Measurements from ENCODE around the gene UGT1A10.

UGT1A10 gene

DNA sequence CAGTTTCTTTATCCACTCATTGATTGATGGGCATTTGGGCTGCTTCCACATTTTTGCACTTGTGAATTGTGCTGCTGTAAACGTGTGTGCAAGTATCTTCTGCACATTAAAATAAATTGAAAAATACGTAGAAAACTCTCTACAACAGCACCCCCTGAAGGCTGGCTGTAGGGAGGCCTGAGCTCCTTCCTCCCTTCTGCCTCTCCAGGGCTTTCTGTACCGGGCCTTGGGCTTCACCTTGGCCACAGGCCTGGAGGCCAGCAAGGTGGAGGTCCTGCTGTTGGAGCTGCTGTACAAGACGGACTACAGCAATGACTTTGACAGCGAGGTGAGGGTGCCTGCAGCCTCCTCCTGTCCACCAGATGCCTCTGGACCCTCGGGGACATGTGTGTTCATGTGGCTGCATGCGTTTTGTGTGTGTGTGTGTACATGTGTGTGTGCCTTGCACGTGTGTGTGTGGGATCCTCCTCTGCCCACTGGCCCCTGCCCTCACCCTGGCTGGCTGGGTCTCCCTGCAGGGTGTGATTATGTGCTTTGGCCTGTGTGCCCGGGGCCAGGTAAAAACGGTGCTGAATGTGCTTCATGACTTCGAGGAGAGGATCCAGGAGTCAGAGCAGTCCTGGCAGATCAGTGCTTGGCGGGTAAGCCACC is 171.1 kb downstream of the UGT1A10 start:
- no peak overlapping the region for H3K27ac ChIP-seq (ENCODE audit: low read depth, low read length, severe bottlenecking)
- WGBS, 2 experiments (ENCODE audit: insufficient coverage in 2 of 2), result 83 to 89% methylated on average over 9 to 10 of the region's 12 CpGs
- H3K36me3 ChIP-seq (ENCODE audit: control insufficient read depth, insufficient read depth, low read length), result no peaks in the 10 kb centered on the region
- no peak overlapping the region for H3K4me3 ChIP-seq (ENCODE audit: extremely low read depth, insufficient read depth, low read length, poor library complexity, severe bottlenecking)
- H3K9me3 ChIP-seq (ENCODE audit: control insufficient read depth, low read length), result no peaks in the 10 kb centered on the region
- H3K4me1 ChIP-seq (ENCODE audit: control insufficient read depth, insufficient read depth, low read length, poor library complexity, severe bottlenecking), result no peaks in the 10 kb centered on the region

DNA sequence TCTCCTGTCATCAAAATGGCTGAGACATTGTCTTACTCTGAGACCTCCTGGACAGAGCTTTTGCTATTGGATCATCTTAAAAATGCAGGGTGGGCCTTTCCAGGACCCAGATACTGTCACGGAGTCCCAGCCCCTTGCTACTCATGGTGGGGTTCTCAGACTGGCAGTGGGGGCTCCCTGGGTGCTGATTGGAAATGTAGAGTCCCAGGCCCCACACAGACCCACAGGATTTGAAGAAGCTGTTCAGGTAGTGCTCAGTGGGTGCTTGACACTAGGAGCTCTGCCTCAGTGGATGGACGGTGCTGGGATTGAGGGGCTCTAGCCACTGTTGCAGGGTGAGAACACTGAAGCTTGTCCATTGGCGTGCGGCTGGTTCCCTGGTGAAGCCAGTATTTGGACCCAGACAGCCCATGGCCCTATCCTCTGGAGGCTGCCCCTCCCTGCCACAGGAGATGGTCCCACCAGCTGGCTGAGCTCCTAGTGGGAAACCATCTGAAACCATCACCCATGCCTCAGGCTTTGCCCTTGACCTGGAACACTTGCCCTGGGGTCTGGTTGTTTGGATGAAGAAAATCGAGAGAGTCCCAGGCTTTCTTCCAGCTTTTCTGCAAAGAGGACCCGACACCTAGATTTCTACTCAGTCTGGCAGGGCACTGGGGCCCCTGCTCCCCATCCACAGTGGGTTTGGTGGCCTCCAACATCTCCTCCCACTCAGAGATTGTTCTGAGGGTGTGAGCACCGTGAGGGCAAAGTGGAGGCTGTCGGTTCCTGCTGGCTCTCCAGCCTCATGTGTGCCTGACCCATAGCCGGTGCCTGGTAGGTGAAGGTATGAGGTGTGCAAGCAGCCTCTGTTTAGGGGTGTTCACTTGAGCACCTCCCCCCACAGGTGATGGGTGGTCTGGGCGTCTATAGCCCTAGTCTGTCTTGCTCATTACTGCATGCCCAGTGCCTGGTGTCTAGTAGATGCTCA is 172.0 kb downstream of the UGT1A10 start:
- 80 to 91% methylated on average over 6 of the region's 10 CpGs for WGBS, 2 experiments (ENCODE audit: insufficient coverage in 2 of 2)
- Histone ChIP-seq H3K27ac (ENCODE audit: low read depth, low read length, severe bottlenecking) (no peak overlapping the region), H3K36me3 (ENCODE audit: control insufficient read depth, insufficient read depth, low read length) (no peaks in the 10 kb centered on the region), H3K4me3 (ENCODE audit: extremely low read depth, insufficient read depth, low read length, poor library complexity, severe bottlenecking) (no peak overlapping the region), H3K4me1 (ENCODE audit: control insufficient read depth, insufficient read depth, low read length, poor library complexity, severe bottlenecking) (no peaks in the 10 kb centered on the region), H3K9me3 (ENCODE audit: control insufficient read depth, low read length) (no peaks in the 10 kb centered on the region)

DNA sequence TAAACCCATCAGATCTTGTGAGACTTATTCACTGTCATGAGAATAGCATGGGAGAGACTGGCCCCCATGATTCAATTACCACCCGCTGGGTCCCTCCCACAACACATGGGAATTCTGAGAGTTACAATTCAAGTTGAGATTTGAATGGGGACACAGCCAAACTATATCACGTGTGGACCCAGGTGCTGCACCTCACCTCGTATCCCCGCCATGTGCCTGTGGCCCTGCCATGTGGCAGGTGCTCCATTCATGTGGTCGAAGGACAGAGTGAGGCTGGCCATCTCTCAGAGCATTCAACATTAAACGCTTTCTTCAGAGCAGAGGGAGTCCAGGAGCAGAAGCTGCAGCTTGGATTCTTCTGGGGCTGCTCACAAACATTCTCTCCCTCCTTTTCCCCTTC is 174.1 kb downstream of the UGT1A10 start:
- H3K4me3 ChIP-seq (ENCODE audit: extremely low read depth, insufficient read depth, low read length, poor library complexity, severe bottlenecking), result no peak overlapping the region
- no peaks in the 10 kb centered on the region for H3K4me1 ChIP-seq (ENCODE audit: control insufficient read depth, insufficient read depth, low read length, poor library complexity, severe bottlenecking)
- no peaks in the 10 kb centered on the region for H3K9me3 ChIP-seq (ENCODE audit: control insufficient read depth, low read length)
- H3K36me3 ChIP-seq (ENCODE audit: control insufficient read depth, insufficient read depth, low read length), result no peaks in the 10 kb centered on the region
- 80 to 83% methylated on average over 5 to 6 of the region's 6 CpGs for WGBS, 2 experiments (ENCODE audit: insufficient coverage in 2 of 2)
- no peak overlapping the region for H3K27ac ChIP-seq (ENCODE audit: low read depth, low read length, severe bottlenecking)

DNA sequence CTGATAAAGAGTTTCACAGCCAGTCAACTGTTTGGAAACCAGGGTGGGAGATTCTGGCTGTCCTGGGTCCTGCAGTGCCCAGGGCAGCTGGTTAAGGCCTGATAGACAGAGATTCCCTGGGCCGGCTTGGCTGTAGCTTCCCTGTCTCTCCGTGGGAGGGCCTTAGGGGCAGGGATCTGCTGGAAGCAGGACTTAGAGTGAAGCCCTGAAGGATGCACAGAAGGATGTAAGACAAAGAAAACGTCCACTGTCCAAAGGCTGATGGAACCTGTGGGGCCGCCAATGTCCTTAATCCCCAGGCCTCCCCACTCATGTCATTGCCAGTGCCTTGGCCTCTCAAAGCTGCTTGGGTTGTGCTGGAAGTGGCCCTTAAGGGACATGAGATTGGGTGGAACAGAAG is 174.8 kb downstream of the UGT1A10 start:
- Histone ChIP-seq H3K4me1 (ENCODE audit: control insufficient read depth, insufficient read depth, low read length, poor library complexity, severe bottlenecking) (no peaks in the 10 kb centered on the region), H3K9me3 (ENCODE audit: control insufficient read depth, low read length) (no peaks in the 10 kb centered on the region), H3K27ac (ENCODE audit: low read depth, low read length, severe bottlenecking) (no peak overlapping the region), H3K4me3 (ENCODE audit: extremely low read depth, insufficient read depth, low read length, poor library complexity, severe bottlenecking) (no peak overlapping the region), H3K36me3 (ENCODE audit: control insufficient read depth, insufficient read depth, low read length) (no peaks in the 10 kb centered on the region)
- 77 to 92% methylated on average over 2 of the region's 4 CpGs for WGBS, 2 experiments (ENCODE audit: insufficient coverage in 2 of 2)

DNA sequence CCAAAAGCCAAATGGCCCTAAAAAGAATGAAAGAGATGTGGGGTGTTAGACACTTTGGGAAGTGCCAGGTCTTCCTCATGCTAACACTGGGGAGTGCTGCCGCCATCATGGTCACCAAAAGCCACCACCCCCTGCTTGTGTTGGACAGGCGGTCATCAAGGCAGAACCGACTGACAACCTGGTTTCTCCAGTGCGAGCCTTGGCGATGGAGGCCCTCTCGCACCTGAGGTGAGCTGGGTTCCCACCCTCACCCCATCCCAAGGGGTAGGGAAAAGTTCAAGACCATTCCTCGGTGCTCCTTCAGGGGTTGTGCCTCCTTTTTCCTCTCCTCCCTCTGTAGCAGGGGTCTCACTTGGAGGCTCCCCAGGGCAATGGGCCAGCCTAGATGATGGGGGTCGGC is 175.5 kb downstream of the UGT1A10 start:
- 92 to 95% methylated on average over 2 to 4 of the region's 8 CpGs for WGBS, 2 experiments (ENCODE audit: insufficient coverage in 2 of 2)
- Histone ChIP-seq H3K36me3 (ENCODE audit: control insufficient read depth, insufficient read depth, low read length) (no peaks in the 10 kb centered on the region), H3K4me1 (ENCODE audit: control insufficient read depth, insufficient read depth, low read length, poor library complexity, severe bottlenecking) (no peaks in the 10 kb centered on the region), H3K9me3 (ENCODE audit: control insufficient read depth, low read length) (no peaks in the 10 kb centered on the region), H3K27ac (ENCODE audit: low read depth, low read length, severe bottlenecking) (no peak overlapping the region), H3K4me3 (ENCODE audit: extremely low read depth, insufficient read depth, low read length, poor library complexity, severe bottlenecking) (no peak overlapping the region)

DNA sequence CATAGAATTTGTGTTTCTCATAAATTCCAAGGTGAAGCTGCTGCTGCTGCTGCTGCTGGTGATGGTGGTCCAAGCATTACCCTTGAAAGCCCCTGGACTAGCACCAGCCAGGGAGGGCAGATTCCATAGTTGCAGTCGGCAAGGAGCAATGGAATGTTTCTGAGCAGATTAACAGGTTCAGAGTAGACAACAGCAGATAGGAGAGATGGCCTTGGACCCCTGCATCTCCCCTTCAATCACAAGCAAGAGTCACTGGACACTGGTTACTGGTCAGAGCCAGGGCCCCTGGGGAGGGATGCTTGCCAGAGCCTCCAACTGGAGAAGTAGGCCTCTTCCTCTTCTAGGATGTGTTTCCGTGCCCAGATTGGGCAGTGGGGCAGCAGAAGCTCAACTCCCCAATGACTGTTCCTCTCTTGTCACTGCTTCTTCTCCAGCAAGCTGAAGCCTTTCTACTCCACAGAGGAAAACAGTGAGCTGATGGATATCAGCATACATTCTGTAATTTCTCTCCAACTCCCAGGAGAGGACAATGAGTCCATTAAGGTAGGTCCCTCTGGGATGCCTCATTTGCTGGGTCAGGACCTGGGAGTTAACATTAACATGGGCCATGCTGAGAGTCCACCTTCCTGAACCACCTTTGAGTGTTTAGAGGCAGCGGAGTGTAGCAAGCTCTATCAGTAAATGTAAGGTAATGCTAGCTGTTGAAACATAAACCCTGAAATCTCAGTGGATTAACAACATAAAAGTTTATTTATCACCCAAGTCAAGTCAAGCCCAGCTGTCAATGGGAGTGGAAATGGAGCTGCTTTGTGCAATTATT is 177.2 kb downstream of the UGT1A10 start:
- Histone ChIP-seq H3K4me1 (ENCODE audit: control insufficient read depth, insufficient read depth, low read length, poor library complexity, severe bottlenecking) (no peaks in the 10 kb centered on the region), H3K4me3 (ENCODE audit: extremely low read depth, insufficient read depth, low read length, poor library complexity, severe bottlenecking) (no peak overlapping the region), H3K36me3 (ENCODE audit: control insufficient read depth, insufficient read depth, low read length) (no peaks in the 10 kb centered on the region), H3K27ac (ENCODE audit: low read depth, low read length, severe bottlenecking) (no peak overlapping the region), H3K9me3 (ENCODE audit: control insufficient read depth, low read length) (no peaks in the 10 kb centered on the region)
- 78 to 93% methylated on average over 2 of the region's 3 CpGs for WGBS, 2 experiments (ENCODE audit: insufficient coverage in 2 of 2)

DNA sequence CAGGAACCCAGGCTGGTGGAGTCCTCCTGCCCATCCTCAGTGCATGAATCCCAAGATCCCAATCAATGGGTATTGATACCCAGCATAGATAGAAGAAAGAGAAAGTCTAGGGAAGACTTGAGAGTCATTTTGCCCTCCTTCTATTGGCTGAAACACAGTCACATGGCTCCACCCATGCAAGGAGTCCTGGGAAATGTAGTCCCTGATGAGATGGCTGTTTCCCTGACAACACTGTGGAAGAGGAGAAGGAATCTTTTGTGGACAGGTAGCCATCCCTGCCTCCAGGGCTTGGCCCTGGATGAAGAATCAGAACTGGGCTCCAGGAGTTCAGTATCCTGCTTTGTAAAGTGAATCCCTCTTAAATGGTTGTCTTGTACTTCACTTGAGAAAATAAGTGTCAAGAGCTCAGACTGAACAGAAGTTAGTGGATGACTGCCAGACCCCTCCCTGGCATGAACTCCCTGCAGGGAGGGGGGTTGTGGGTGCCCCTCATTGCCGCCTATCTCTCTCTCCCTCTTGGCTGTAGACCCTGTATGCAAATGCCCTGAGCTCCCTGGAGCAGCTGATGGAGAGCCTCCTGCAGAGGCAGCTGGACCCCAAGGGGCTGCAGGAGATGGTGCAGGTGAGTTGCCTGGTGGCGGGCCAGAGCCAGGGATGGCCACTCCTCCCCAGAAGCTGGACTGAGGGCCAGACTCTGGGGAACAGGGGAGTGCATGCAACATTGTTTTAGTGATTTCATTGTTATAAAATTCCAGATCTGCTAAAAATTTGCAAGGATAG is 178.0 kb downstream of the UGT1A10 start:
- no peak overlapping the region for H3K4me3 ChIP-seq (ENCODE audit: extremely low read depth, insufficient read depth, low read length, poor library complexity, severe bottlenecking)
- no peaks in the 10 kb centered on the region for H3K4me1 ChIP-seq (ENCODE audit: control insufficient read depth, insufficient read depth, low read length, poor library complexity, severe bottlenecking)
- H3K27ac ChIP-seq (ENCODE audit: low read depth, low read length, severe bottlenecking), result no peak overlapping the region
- H3K36me3 ChIP-seq (ENCODE audit: control insufficient read depth, insufficient read depth, low read length), result no peaks in the 10 kb centered on the region
- WGBS, 2 experiments (ENCODE audit: insufficient coverage in 2 of 2), result 79 to 100% methylated on average over 1 to 2 of the region's 2 CpGs
- no peaks in the 10 kb centered on the region for H3K9me3 ChIP-seq (ENCODE audit: control insufficient read depth, low read length)

DNA sequence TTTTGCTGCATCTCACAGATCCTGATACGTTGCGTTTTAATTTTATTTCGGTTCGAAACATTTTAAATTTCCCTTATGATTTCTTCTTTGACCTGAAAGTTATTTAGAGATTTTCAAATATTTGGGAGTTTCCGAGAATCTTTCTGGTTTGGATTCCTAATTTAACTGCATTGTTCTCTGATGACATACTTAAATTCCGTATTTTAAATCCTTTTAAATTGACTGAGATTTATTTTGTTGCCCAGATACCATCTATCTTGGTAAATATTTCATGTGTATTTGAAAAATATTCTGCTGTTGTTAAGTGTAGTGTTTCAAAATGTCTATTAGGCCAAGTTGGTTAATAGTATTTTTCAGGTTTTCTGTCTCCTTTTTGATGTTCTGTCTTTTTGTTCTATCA is 179.6 kb downstream of the UGT1A10 start:
- H3K4me1 ChIP-seq (ENCODE audit: control insufficient read depth, insufficient read depth, low read length, poor library complexity, severe bottlenecking), result no peaks in the 10 kb centered on the region
- no peaks in the 10 kb centered on the region for H3K36me3 ChIP-seq (ENCODE audit: control insufficient read depth, insufficient read depth, low read length)
- H3K4me3 ChIP-seq (ENCODE audit: extremely low read depth, insufficient read depth, low read length, poor library complexity, severe bottlenecking), result no peak overlapping the region
- no peak overlapping the region for H3K27ac ChIP-seq (ENCODE audit: low read depth, low read length, severe bottlenecking)
- 100% methylated on average over 1 of the region's 6 CpGs; no CpG with 5 or more reads in 1 of the 2 experiments for WGBS, 2 experiments (ENCODE audit: insufficient coverage in 2 of 2)
- H3K9me3 ChIP-seq (ENCODE audit: control insufficient read depth, low read length), result no peaks in the 10 kb centered on the region

DNA sequence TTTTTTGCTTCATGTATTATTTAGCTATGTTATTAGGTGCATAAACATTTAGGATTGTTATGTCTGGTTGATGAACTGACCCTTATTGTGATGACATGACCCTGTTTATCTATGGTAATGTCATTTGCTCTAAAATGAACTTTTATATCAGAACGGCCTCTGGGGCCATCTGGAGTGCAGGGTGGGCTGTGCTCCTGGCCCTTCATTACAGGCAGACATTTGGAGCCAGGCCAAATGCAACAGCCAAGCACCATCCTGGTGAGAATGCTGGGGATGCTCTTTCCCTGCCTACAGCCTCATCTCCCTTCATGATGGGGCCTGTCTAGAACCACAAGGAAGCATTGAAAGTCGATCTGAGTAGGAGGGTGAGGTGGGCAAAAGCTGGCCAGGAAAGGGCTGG is 180.1 kb downstream of the UGT1A10 start:
- Histone ChIP-seq H3K27ac (ENCODE audit: low read depth, low read length, severe bottlenecking) (no peak overlapping the region), H3K4me3 (ENCODE audit: extremely low read depth, insufficient read depth, low read length, poor library complexity, severe bottlenecking) (no peak overlapping the region), H3K36me3 (ENCODE audit: control insufficient read depth, insufficient read depth, low read length) (no peaks in the 10 kb centered on the region), H3K4me1 (ENCODE audit: control insufficient read depth, insufficient read depth, low read length, poor library complexity, severe bottlenecking) (no peaks in the 10 kb centered on the region), H3K9me3 (ENCODE audit: control insufficient read depth, low read length) (no peaks in the 10 kb centered on the region)
- 86 to 88% methylated on average over 1 of the region's 2 CpGs for WGBS, 2 experiments (ENCODE audit: insufficient coverage in 2 of 2)

DNA sequence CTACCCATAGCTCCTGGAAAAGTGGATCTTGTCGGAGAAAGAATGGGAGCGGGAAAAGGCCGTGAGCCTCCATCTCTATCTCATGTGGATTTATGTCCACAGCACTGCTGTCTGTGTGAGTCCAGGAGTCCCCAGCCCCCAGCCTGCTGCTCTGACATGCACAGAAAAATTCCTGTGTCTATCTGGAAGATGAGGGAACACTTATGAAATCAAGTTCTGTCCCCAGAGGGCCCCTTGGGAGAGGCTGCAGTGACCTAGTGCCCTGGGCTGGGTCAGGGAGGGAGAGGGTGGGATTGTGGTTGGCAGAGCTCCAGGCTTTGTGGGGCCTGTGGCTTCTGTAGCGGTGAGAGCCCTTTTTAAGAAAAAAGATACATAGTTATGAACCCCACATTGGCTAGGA is 180.5 kb downstream of the UGT1A10 start:
- H3K9me3 ChIP-seq (ENCODE audit: control insufficient read depth, low read length), result no peaks in the 10 kb centered on the region
- no peak overlapping the region for H3K27ac ChIP-seq (ENCODE audit: low read depth, low read length, severe bottlenecking)
- no peaks in the 10 kb centered on the region for H3K36me3 ChIP-seq (ENCODE audit: control insufficient read depth, insufficient read depth, low read length)
- WGBS, 2 experiments (ENCODE audit: insufficient coverage in 2 of 2), result 100% methylated on average over 3 of the region's 4 CpGs; no CpG with 5 or more reads in 1 of the 2 experiments
- no peak overlapping the region for H3K4me3 ChIP-seq (ENCODE audit: extremely low read depth, insufficient read depth, low read length, poor library complexity, severe bottlenecking)
- no peaks in the 10 kb centered on the region for H3K4me1 ChIP-seq (ENCODE audit: control insufficient read depth, insufficient read depth, low read length, poor library complexity, severe bottlenecking)
